CD4-positive, alpha-beta T cell treated with Interleukin-17A for 1 hour (primary cell): ENCODE measurements around the gene CPNE6.

Source experiments
- DNase-seq: peaks from one replicate; pipeline ENCODE4 v3.0.0-alpha.2; 2020

The CPNE6 gene

DNA sequence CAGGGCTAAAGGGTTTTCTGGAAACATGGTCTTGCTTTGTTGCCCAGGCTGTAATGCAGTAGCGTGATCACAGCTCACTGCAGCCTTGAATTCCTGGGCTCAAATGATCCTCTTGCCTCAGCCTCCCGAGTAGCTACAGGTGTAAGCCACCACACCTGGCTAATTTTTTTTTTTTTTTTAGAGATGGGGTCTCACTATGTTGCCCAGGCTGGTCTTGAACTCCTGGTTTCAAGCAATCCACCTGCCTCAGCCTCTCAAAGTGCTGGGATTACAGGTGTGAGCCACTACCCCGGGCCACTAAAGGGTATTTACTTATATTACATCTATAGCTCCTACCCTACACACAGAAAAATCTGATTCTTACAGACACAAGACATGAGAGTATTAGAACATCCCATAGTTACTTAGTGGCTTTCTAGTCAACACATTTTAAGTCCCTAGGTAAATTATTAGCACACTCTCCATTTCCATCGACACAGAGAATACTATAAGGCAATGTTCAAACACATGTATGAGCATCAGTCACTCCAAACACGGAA, 37.0 kb downstream of the CPNE6 start:
- no peak for DNase-seq

- DNase-seq = no peak
Observed at GRCh38 chr14:24110060-24110459, 38.7 kb downstream of the CPNE6 start.

DNA sequence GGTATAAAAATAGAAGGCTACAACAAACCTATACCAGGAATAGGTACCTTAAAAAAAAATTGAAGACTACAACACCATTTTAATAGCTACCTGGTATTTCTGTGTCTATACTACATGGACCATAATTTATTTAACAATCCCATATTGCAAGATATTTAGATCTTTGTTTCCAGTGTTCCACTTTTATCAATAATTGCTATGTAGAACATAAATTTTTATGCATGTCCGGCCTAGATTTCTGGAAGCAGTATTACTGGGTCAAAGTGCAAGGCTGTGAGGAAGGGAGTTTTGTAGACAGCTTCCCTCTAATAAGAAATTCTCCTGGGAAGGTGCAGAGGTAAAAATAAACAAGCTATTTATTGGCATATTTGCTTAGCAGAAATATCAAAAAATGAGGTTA, 39.2 kb downstream of the CPNE6 start:
- no peak for DNase-seq

- DNase-seq = no peak
Observed at GRCh38 chr14:24113379-24113800, 42.0 kb downstream of the CPNE6 start.

DNA sequence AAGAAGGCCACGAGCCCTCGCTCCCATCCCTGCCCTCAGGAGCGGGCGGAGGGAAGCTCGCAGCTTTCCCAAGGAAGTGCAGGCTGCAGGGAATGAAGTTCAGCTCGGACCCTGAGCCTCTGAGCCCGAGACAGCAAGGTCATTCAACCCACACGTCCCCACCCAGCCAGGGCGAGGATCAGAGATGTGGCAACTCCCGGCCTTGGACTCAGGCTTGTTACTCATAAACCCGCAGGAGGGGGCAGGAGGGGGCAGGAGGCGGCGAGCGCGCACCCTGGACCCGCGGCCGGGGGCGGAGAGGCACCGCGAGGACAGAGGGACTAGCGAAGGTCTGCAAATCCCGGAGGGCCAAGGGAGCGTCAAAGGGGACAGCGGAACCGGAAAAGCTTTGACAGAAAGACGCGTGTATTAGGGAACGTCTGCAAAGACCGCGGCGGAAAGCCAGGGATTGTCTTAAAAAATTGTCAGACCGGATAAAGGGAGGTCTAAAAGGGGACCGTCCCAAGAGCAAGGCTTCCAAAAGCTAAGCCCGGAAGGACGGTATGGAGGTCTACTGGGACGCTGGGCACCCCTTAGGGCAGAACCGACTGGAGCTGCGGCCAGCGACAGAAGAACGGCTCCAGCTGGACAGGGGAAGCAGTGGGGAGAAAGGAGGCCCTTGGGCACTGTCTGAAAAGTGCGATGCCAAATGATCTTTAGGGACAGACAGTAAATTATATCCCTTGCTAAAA, 42.6 kb downstream of the CPNE6 start:
- peak; percentile 90 for DNase-seq

- DNase-seq = peak; percentile 100
Observed at GRCh38 chr14:24114532-24115421, 43.4 kb downstream of the CPNE6 start, which contains the start of the genes DCAF11 and NRL. DCAF11 (plus strand) TSS chr14:24114777; CDS start chr14:24115595, 818 bp downstream. NRL (minus strand) TSS chr14:24114949; CDS start chr14:24082848, 32,101 bp downstream.

- DNase-seq = no peak
Observed at GRCh38 chr14:24115422-24116127, 44.2 kb downstream of the CPNE6 start.

DNA sequence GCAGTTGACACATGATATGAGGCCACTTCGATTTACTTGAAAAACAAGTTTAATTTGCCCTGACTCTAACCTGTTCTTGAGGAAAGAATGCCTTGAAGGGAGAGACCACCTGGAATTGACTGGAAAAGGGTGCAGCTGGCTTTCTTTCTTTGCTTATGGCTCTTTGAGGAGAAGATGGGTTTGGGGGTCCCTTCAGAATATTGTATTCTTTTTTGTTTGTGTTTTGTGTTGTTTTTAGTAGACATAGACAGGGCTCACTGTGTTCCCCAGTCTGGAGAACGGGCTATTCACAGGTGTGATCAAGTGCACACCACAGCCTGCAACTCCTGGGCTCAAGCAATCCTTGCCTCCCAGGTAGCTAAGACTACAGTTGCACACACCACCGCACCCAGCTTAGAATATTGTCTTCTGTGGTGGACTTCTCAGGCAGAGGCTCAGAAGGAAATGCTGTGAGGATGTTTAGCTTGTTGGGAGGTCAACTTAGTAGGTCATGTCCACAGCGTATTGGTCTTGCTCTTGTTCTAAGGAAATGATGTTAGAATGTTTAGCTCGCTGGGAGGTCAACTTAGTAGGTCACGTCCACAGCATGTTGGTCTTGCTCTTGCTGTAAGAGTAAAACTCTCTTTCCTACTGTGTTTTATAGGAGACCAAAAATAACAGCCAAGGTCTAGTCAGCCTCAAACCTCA, 44.9 kb downstream of the CPNE6 start:
- no peak for DNase-seq

DNA sequence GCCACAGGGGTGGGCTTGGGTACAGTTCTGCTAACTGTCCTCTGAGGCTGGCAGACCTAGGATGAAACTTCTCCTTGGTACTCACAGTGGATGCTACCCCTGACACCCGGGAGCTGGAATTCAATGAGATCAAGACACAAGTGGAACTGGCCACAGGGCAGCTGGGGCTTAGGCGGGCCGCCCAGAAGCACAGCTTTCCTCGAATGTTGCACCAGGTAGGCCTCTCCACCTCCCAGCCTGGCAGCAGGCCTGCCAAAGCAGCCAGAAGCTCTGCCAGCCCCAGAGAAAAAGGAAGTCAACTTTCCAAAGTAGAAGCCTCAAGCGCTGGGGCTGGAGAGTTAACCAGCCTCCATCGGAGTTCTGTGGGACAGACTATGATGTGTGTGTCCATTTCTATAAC, 45.8 kb downstream of the CPNE6 start:
- no peak for DNase-seq

- no peak for DNase-seq
Observed at GRCh38 chr14:24119691-24120090, 48.3 kb downstream of the CPNE6 start.

GRCh38 chr14:24121210-24121609, 49.8 kb downstream of the CPNE6 start:
- no peak for DNase-seq

DNA sequence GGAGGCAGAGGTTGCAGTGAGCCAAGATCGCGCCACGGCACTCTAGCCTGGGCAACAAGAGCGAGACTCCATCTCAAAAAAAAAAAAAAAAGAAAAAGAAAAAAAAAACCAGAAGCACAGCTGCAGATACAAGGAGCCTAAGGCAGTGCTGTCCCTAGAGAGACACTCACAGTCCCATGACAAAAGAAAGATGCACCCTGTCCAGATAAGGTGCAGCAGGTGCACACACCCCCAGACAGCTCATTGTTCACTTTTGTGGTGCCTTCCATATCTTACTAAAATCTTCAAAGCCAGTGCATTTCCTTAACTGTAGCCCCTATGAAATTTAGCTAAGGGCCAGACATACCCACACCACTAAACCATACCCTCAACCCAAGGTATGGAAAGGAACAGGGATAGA, 51.1 kb downstream of the CPNE6 start:
- no peak for DNase-seq

DNA sequence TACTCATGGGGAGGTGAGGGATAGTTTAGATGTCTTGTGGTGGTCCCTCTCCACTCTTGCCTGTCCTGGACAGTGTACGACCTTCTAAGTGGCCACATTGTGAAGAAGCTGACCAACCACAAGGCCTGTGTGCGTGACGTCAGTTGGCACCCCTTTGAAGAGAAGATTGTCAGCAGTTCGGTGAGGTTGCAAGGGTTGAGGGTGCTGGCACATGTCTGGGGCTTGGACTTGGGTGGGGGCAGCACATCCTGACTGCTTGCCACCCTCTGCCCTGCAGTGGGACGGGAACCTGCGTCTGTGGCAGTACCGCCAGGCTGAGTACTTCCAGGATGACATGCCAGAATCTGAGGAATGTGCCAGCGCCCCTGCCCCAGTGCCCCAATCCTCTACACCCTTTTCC, 51.5 kb downstream of the CPNE6 start:
- DNase-seq = no peak

GRCh38 chr14:24123424-24124417, 52.4 kb downstream of the CPNE6 start:
- no peak for DNase-seq

GRCh38 chr14:24126939-24127338, 55.6 kb downstream of the CPNE6 start:
- DNase-seq = no peak

GRCh38 chr14:24127673-24128072, 56.3 kb downstream of the CPNE6 start:
- DNase-seq = no peak
